ENCODE data around the gene OVOL3.
A peak's percentile ranks its signal among the peaks of the same experiment; 100 is the strongest.

The OVOL3 gene

DNA sequence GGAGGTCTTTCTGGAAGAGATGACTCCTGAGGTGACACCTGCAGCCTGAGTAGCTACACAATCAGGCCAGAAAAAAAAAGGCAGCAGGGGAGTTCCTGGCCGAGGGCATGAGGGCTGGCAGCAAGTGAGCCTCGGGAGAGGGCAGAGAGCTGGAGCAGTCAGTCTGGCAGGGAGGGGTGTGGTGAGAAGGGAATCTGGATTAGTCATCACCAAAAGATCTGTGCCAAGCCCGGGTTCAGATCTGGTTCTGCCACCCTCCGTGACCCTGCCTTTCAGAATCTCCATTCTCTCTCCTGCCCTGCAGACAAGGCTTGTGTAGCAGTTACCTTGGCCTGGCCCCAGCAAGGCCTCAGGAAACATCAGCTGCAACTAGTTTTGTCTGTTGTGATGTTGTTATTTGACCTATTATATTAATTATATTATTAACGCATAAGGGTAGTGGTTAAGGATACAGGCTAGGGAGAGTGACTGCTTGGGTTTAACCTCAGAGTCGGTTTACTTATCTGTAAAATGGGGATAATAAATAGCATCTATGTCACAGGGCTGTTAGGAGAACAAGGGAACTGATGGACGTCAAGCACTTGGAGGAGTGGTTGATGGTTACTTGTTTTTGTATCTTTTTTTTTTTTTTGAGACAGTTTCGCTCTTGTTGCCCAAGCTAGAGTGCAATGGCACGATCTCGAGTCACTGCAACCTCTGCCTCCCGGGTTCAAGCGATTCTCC lies 26.2 kb downstream of the OVOL3 start:
- DNase-seq: no peak

DNA sequence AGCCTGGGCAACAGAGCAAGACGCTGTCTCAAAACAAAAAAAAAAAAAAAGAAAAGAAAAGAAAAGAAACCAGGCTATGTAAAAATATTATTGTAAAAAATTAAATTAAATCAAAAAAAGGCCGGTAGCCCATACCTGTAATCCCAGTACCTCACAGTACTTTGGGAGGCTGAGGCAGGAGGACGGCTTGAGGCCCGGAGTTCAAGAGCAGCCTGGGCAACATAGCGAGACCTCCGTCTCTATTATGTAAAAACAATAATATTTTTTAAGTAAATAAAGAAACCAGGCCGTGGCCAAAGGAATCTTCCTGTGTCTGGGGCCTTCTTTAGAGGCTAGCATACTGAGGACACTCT lies 28.2 kb downstream of the OVOL3 start:
- no peak for DNase-seq

DNA sequence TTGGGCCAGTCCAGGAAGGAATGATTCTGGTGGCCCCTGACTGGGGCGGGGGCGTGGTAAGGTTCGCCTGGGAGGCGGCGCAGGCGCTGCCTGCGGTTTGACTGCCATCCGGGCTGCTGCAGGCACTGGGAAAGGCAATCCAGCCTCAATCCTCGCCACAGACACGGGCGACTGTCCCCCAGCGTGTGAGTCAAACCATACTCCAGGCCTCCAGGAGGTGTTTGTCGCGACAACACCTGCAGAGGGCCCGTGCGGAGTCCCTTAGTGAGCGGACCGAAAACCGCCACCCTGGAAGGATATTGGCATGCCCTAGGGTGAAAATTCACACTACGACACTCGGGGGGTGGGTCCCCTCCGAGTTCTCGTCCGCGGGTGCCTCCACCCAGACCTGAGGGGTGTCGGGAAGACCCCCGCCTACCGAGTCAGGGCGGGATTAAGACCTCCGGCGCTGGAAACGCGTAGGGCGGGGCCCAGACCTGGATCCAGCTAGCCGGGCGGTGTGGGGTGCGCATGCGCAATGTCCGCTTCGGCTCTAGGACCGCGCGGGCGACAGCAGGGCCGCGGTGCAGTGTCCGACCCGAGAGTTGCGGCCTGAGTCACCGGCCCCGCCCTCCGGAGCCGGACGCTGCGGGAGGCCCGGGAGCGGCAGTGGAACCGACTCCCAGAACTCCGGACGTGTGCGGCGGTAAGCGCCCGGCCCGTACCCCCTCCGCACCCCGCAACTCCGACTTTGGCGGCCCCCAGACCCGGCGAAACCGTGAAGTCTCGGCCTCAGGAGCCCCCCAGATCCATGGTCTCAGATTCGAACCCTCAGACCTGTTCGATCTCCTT lies 28.7 kb downstream of the OVOL3 start, which contains the start of gene CAPNS1:
Gene CAPNS1, plus strand, starts transcription at position 594 of the 831 bp plus-strand sequence. CDS start 946 bp downstream, outside the sequence.
- peak; percentile 79 for DNase-seq

DNA sequence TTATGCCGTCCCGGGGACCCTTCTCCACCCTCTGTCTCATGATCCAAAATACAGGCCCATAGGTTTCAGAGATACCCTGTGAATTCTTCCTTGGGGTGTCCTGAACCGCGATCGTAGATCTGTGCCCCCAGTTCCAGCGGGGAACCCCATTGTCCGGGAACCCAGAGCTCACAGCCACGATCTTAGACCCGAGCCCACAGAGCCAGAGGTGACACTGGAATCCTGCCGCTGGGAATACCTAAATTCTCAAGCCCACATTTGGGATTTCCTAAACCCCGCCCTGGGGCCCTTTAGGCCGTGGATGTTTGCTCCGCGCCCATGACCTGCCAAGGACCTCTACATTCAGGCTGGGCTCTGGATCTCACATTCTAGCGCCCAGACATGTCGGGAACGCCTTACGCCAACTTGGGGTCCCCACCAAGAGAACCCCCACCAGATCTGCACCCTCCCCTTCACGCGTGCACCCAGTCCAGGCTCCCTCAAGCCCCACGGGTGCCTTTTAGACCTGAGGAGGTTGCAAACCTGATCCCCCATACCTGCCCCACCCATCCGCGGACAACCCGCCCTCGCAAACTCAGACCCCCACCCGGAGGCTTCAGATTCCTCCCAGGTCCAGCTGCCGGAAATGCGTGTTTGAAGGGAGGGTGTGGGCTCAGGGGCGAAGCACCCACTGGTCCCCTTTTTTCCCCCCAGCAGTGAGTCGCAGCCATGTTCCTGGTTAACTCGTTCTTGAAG lies 29.5 kb downstream of the OVOL3 start:
- DNase-seq: peak; percentile 9

DNA sequence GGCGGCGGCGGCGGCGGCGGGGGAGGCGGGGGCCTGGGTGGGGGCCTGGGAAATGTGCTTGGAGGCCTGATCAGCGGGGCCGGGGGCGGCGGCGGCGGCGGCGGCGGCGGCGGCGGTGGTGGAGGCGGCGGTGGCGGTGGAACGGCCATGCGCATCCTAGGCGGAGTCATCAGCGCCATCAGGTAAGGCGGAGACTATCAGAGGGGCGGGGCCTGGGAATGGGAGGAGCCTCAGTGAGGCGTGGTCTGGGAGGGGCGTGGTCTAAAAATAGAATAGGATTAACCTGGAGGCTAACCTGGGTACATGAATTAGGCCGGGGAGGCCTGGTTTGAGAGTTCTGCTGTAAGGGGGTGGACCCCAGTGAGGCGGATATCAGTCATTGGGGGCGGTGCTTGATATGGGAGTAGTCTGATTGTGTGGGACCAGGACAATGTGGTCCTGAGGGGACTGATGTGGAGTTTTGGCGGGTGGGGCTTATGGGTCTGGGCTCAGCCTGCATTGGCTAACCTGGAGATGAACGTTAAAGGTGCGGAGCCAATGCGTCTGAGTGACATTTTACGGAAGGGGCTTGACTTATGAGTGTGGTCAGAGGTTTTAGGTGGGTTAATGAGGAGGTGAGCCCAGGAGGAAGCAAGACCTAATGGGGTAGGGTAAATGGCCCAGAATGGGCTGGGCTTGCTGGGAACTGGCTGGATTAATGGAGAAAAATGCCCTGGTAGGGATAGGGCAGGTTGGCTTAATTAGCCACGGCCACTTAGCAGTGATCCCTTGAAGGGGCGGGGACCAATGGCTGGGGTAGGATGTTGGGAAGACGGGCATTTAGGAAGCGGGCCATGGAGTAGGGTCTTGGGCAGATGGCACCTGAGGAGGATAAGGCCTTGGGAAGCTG lies 30.3 kb downstream of the OVOL3 start:
- peak; percentile 95 for DNase-seq

DNA sequence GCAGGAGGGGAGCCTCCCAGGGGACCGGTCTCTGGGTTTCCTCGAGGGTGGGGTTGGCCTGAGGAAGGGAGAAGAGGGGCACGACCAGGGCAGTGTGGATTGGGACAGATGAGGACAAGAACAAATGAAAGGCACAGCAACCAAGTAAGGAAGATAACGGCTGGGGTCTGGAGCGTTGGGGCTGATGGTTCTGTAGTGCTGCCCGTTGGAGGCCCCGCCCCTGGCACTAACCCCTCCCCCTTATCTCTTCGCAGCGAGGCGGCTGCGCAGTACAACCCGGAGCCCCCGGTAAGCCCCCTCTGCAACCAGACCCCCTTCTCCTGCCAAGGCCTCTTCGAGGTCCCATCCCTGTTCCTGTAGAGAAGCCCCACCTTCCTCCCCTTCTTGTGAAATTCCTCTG lies 31.1 kb downstream of the OVOL3 start:
- DNase-seq: no peak

DNA sequence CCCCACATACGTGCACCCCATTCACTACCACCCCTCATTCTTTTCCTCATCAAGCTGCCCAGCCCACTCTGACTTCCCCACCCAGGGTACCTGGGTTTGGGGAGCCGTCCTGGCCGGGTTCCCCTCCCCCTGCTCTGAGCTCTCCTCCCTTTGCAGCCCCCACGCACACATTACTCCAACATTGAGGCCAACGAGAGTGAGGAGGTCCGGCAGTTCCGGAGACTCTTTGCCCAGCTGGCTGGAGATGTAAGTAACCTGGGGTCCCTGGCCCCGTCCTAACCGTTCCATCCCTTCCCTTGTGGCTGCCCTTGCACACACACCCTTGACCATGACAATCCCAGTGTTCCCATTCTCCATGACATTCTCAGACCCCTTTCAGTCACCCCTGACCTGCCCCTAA lies 31.6 kb downstream of the OVOL3 start:
- no peak for DNase-seq

DNA sequence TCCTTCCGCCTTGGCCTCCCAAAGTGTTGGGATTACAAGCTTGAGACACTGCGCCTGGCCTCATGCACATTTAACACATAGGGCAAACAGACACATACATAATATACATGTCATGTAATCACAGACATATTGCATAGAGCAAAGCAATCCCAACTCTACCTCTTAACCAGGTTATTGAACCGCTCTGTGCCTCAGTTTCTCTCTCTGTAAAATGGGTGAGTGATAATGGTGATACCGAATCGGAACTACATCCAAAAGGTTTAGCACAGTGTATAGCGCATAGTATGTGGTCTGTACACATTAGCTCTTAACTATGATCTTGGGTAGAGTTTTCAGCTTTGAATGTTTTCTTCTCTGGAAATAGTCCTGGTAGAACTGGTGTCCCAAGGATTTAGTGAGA lies 33.7 kb downstream of the OVOL3 start:
- no peak for DNase-seq

DNA sequence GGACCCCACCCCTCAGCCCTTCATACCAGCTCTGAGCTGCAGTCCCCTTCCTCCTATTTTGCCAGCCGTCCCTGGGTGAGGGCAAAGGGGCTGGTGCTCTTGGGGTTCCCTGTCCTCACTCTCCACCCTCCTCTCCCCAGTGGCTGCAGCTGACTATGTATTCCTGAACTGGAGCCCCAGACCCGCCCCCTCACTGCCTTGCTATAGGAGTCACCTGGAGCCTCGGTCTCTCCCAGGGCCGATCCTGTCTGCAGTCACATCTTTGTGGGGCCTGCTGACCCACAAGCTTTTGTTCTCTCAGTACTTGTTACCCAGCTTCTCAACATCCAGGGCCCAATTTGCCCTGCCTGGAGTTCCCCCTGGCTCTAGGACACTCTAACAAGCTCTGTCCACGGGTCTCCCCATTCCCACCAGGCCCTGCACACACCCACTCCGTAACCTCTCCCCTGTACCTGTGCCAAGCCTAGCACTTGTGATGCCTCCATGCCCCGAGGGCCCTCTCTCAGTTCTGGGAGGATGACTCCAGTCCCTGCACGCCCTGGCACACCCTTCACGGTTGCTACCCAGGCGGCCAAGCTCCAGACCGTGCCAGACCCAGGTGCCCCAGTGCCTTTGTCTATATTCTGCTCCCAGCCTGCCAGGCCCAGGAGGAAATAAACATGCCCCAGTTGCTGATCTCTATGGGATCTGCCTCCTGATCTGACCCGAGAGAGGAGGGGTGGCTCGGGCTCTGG lies 38.9 kb downstream of the OVOL3 start:
- no peak for DNase-seq

DNA sequence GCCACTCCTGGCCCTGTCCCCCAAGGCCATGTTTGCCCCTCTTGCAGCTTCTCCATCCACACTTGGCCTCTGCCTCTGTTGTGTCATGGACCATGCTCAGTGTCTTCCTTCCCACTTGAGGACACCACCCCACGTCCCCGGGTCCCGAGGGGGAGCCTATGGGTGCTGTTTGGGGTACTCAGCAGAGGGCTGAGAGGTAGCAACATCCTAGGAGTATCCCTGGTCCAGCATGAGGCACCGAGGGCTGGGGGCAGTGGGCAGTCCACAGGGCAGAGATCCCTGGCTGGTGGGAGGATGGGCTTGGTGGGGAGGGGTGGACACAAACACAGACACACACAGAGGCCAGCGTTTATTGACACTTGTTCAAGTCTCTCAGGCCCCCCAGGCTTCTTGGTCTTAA lies 39.6 kb downstream of the OVOL3 start:
- DNase-seq: no peak

DNA sequence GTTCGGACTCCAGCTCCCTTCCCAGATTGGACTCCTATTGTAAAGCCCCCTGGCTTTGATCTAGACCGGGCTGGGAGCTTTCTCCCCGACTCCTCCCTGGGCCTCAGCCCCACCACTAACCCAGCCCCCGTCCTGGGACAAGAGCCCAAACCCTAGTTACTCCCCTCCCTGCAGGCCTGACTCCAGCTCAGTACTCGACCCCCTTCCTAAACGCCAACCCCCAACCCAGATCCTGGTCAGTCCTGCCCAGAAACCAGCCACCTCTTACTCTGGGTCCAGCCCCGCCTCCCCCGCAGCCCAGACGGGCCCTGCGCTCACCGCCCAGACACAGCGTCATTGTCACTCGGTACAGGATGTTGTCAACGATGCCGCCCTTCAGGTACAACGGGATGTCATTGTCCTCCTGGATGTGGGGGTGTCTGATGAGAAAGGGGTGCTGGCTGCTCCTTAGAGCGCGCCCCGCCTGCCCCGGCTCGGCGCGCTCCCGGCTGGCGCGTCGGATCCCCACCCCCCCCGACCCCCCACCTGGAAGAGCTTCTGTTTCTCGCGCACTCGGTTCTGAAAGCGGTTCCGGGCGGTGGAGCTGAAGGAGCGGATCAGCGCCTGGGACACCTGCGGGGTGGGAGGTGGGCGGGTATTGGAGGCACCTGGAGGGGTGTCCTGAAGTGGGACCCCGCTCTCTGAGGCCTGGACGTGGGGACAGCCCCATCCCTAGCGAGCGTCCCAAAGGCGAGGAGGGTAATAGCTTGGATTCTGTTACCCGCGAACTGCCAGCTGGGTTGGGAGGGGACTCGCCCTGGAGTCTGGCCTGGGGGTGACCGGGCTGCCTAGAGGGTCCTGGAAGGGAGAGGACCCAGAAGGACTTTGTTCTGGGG lies 40.4 kb downstream of the OVOL3 start:
- no peak for DNase-seq

DNA sequence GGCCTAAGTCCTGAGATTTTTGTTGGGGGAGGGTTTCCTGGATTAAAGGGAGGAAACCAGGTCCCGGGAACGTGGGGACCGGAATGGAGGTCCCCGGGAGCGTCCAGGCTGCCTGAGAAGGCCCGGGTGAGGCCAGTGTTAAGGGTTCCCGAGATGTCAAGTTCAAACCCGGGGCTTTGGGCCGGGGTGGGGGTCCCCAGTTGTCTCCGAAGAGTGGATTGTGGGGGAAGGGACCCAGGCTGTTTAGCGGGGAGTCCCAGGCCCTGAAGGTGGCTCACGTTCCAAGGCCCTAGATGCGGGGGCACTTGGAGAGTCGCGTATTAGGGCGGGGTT lies 41.0 kb downstream of the OVOL3 start:
- no peak for DNase-seq

DNA sequence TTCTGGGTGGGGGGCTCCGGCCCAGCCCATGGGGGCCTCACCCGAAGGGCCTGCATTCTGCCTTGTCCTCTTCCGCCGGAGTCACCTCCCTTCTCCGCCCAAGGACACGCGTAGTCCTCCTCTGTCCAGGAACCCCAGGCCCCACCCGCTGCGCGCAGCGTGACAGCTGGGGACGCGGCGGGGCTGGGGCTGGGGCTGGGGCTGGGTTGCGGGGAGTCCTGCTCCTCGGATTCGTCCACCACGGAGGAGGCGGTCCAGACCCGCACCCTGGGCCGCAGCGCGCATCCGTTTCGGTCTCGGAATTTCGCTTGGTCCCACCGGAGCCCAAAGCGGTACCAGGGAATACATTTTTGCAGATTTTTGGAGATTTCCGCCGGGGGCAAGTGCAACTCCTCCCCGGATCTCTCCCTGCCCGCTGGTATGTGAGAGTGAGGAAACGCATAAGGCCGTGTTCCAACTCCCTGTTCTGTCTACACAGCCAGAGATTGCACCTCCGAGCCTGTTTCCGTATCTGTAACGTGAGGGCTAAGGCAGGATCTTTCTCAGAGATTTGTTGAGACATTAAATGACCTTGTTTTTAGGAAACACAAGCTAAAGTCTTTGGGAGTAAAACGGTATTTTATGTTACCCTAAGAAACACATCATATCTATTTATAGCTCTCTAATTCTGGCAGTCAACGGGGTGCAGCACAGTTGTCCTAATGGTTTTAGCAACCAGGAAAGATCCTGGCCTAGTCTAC lies 41.6 kb downstream of the OVOL3 start, which contains the start of gene COX7A1:
Gene COX7A1, minus strand, starts transcription at position 96 of the 740 bp plus-strand sequence. Its CDS starts 40 bp downstream, at position 56.
- DNase-seq: no peak

DNA sequence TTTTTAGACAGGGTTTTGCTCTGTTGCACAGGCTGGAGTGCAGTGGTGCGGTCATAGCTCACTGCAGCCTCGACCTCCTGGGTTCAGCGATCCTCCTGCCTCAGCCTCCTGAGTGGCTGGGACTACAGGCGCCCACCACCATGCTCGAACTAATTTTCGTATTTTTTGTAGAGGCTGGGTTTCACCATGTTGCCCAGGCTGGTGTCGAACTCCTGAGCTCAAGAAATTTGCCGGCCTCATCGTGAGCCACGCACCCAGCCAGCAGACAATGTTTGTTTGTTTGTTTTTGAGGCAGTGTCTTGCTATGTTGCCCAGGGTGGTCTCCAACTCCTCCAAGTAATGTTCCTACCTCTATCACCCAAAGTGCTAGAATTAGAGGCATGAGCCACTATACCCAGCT lies 42.2 kb downstream of the OVOL3 start:
- no peak for DNase-seq

DNA sequence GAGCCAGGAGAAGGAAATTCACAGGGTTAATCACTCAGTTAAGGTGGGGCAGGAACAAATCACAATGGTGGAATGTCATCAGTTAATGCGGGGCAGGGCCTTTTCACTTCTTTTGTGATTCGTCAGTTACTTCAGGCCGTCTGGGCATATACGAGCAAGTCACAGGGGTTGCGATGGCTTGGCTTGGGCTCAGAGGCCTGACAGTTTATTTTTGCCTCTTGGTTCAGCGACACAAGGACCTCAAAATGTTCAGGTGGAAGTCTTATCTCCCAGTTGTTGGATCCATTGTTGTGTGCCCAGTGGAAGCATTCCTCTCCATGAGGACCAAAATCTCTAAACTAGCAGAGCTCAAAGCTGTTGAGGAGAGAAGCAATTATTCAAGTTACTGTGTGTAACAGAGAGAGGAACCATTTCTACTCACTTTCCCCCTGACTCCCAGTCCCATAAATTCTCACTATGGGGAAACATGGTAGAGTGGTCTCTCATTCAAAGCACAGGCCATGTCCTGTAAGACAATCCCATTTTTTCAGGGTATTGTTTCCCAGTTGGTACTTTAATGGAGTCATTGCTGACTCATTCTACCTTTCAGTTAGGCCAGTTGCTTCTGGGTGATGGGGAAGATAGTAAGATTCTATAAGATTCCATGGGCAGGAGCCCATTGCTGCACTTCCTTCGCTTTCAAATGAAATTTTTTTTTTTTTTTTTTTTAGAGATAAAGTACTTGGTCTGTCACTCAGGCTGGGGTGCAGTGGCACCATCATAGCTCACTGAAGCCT lies 50.1 kb downstream of the OVOL3 start:
- DNase-seq: no peak

Data from activated T-cell treated with anti-CD3 and anti-CD28 coated beads for 4 hours (primary cell).